ENCODE data around the gene CCNC. TPM values are rescaled to one million over a fixed set of nuclear protein-coding genes. Genes with fewer than 3 reads are reported as not detected.

CCNC gene, protein sequence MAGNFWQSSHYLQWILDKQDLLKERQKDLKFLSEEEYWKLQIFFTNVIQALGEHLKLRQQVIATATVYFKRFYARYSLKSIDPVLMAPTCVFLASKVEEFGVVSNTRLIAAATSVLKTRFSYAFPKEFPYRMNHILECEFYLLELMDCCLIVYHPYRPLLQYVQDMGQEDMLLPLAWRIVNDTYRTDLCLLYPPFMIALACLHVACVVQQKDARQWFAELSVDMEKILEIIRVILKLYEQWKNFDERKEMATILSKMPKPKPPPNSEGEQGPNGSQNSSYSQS
- total RNA-seq: 15.1 TPM
- long read RNA-seq, transcript CCNC-207 (12 exons, 1,426 nt): minor isoform, 6 of 35 reads
- long read RNA-seq, transcript CCNC-210 (12 exons, 2,473 nt): major isoform, 26 of 35 reads
- long read RNA-seq, partial matches to known transcripts: 0 of 35 reads
- long read RNA-seq, other reads (novel, unspliced or antisense): 3 of 35 reads

DNA sequence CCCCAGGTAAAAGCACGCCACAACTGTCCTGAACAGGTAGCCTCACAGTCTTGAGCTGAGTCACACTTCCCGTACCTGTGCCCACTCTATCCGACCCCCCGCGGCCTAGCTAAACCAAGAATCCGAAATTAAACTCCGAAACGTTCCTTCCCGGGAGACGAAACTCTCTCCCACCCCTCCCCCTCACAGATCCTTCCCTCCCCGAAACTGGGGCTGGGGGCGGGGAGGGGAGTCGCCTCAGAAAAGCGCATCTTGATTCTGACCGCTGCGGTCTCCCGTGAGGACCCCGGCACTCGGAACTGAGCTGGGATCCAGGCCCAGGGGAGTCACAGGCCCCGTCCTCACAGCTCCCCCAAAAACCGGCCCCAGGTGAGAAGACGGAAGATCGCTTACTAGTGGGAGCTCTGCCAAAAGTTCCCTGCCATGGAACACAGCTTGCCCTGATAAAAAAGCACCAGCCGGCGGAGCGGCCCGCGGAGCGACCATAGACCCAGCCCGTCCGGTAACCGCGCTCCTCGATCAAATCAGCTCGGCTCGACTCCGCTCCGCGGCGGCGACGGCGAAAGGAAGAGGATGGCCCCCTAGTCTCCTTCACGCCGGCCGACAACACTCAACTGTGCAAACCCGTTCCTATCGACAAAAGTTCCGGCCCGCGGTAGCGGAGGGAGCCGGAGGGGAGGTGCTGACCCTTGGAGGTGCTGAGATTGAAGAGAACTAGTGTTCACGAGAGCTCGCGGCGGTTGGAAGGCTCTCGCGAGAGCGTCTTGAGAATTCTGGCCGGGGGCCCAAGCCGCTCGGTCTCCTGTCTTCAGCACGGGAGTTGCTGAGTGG lies at the start of gene CCNC:
Gene CCNC, minus strand, starts transcription at position 558 of the 831 bp plus-strand sequence. Its CDS starts 133 bp downstream, at position 425.
- no peaks in the 10 kb centered on the region for H3K36me3 ChIP-seq
- peak within 1 kb of the TSS; percentile 98 for H3K4me3 ChIP-seq
- H3K27ac ChIP-seq (replicated peaks): peak within 1 kb of the TSS; percentile 69
- TF ChIP-seq, protein P1, sequence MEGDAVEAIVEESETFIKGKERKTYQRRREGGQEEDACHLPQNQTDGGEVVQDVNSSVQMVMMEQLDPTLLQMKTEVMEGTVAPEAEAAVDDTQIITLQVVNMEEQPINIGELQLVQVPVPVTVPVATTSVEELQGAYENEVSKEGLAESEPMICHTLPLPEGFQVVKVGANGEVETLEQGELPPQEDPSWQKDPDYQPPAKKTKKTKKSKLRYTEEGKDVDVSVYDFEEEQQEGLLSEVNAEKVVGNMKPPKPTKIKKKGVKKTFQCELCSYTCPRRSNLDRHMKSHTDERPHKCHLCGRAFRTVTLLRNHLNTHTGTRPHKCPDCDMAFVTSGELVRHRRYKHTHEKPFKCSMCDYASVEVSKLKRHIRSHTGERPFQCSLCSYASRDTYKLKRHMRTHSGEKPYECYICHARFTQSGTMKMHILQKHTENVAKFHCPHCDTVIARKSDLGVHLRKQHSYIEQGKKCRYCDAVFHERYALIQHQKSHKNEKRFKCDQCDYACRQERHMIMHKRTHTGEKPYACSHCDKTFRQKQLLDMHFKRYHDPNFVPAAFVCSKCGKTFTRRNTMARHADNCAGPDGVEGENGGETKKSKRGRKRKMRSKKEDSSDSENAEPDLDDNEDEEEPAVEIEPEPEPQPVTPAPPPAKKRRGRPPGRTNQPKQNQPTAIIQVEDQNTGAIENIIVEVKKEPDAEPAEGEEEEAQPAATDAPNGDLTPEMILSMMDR (IDR thresholded peaks at IDR 0.05; ENCODE audit: borderline replicate concordance): no peak
- H3K27me3 ChIP-seq (ENCODE audit: low read depth): no peaks in the 10 kb centered on the region
- H3K4me1 ChIP-seq: peaks cover 53% of the 10 kb centered on the region
- H3K9me3 ChIP-seq (replicated peaks): no peaks in the 10 kb centered on the region
- intact Hi-C loops (cut with micrococcal nuclease): no loop called here
- DNase-seq: peak; percentile 91

DNA sequence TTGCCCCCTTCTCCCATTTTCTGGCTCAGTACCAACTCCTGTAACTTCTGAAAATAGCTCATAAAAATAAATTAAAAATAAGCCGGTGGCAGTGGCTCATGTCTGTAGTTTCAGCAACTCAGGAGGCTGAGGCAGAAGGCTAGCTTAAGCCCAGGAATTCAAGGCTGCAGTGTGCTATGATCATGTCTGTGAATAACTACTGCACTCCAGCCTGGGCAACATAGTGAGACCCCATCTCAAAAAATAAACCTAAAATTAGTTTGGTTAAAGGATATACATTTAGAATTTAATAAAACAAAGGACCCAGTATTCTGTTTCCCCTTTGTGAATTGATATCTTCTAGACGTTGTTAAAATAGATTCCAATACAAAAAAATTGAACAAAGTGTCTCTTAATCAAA lies 48.7 kb upstream of the CCNC start:
- Histone ChIP-seq H3K27ac (replicated peaks) (no peak overlapping the region), H3K4me1 (peaks cover 31% of the 10 kb centered on the region), H3K27me3 (ENCODE audit: low read depth) (peaks cover 100% of the 10 kb centered on the region), H3K36me3 (no peaks in the 10 kb centered on the region), H3K9me3 (replicated peaks) (no peaks in the 10 kb centered on the region), H3K4me3 (no peak overlapping the region)
- intact Hi-C loops (cut with micrococcal nuclease): no loop called here
- TF ChIP-seq, protein P1 (IDR thresholded peaks at IDR 0.05; ENCODE audit: borderline replicate concordance): no peak
- DNase-seq: no peak

DNA sequence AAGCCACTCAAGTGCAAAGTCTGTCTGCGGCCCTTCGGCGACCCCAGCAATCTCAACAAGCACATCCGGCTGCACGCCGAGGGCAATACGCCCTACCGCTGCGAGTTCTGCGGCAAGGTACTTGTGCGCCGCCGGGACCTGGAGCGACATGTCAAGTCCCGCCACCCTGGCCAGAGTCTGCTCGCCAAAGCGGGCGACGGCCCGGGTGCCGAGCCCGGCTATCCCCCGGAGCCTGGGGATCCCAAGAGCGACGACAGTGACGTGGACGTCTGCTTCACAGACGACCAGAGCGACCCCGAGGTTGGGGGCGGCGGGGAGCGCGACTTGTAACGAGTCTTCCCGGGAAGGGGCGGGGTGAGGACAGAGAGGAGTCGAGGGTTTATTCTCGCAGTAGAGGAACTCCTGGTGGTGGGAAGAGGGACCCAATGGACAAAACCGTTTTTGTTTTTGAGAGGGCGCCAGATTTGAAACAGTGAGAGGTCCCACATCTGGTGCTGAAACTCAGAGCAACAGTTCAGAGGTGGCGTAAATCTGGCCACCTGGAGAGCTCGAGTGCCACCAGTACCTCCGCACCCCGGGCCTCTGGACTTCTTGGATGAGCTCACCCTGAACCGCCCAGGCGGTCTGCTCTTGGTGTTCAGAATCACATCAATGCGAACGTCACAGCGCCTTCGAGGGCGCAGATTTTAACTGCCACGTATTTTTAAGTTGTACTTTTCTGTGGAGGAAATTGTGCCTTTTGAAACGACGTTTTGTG lies 46.1 kb upstream of the CCNC start:
- H3K27me3 ChIP-seq (ENCODE audit: low read depth): peaks cover 100% of the 10 kb centered on the region
- peak overlapping the region; percentile 66 for H3K4me3 ChIP-seq
- H3K9me3 ChIP-seq (replicated peaks): no peaks in the 10 kb centered on the region
- TF ChIP-seq, protein P1 (IDR thresholded peaks at IDR 0.05; ENCODE audit: borderline replicate concordance): no peak
- no peaks in the 10 kb centered on the region for H3K36me3 ChIP-seq
- no peak overlapping the region for H3K27ac ChIP-seq (replicated peaks)
- peaks cover 31% of the 10 kb centered on the region for H3K4me1 ChIP-seq
- DNase-seq: no peak
- intact Hi-C loops (cut with micrococcal nuclease): no loop called here

DNA sequence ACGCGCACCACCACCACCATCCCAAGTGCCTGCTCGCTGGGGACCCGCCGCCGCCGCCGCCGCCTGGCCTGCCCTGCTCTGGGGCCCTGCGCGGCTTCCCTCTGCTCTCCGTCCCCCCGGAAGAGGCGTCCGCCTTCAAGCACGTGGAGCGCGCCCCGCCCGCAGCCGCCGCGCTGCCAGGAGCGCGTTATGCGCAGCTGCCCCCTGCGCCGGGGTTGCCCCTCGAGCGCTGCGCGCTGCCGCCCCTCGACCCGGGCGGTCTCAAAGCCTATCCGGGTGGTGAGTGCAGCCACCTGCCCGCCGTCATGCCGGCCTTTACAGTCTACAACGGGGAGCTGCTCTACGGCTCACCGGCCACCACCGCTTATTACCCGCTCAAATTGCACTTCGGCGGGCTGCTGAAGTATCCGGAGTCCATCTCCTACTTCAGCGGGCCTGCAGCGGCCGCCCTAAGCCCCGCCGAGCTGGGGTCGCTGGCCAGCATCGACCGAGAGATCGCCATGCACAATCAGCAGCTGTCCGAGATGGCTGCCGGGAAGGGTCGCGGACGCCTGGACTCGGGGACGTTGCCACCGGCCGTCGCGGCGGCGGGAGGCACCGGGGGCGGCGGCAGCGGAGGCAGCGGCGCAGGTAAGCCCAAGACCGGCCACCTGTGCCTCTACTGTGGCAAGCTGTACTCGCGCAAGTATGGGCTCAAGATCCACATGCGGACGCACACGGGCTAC lies 45.4 kb upstream of the CCNC start:
- peaks cover 27% of the 10 kb centered on the region for H3K4me1 ChIP-seq
- peak overlapping the region; percentile 66 for H3K4me3 ChIP-seq
- peaks cover 100% of the 10 kb centered on the region for H3K27me3 ChIP-seq (ENCODE audit: low read depth)
- H3K27ac ChIP-seq (replicated peaks): no peak overlapping the region
- H3K36me3 ChIP-seq: no peaks in the 10 kb centered on the region
- intact Hi-C loops (cut with micrococcal nuclease): no loop called here
- TF ChIP-seq, protein P1 (IDR thresholded peaks at IDR 0.05; ENCODE audit: borderline replicate concordance): no peak
- no peak for DNase-seq
- H3K9me3 ChIP-seq (replicated peaks): no peaks in the 10 kb centered on the region

DNA sequence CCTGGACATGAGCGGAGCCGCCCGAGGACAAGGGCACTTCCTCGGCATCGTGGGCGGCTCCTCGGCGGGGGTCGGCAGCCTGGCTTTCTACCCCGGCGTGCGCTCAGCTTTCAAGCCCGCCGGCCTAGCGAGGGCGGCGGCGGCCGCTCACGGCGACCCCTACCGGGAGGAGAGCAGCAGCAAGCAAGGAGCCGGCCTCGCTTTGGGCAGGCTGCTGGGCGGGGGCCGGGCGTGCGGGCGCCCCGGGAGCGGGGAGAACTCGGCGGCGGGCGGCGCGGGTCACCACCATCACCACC lies 44.9 kb upstream of the CCNC start:
- TF ChIP-seq, protein P1 (IDR thresholded peaks at IDR 0.05; ENCODE audit: borderline replicate concordance): peak; percentile 54
- Histone ChIP-seq H3K36me3 (no peaks in the 10 kb centered on the region), H3K27ac (replicated peaks) (no peak overlapping the region), H3K4me3 (peak overlapping the region; percentile 66), H3K27me3 (ENCODE audit: low read depth) (peaks cover 100% of the 10 kb centered on the region), H3K9me3 (replicated peaks) (no peaks in the 10 kb centered on the region), H3K4me1 (peaks cover 22% of the 10 kb centered on the region)
- intact Hi-C loops (cut with micrococcal nuclease): no loop called here
- DNase-seq: no peak
